Ishikawa (cell line): ENCODE measurements around the gene FOXI1.

ENCODE experiments used
- CEBPB ChIP-seq: IDR thresholded peaks from 2 replicates; pipeline ENCODE4 v1.6.1; 2012
- EGR1 ChIP-seq: IDR thresholded peaks from 2 replicates; pipeline ENCODE4 v1.6.1; 2012
- EP300 ChIP-seq: IDR thresholded peaks from 2 replicates; pipeline ENCODE4 v1.6.1; 2012; ENCODE audit warnings: borderline replicate concordance
- RAD21 ChIP-seq: IDR thresholded peaks from 2 replicates; pipeline ENCODE4 v1.6.1; 2012; ENCODE audit warnings: low read depth
- REST ChIP-seq: IDR thresholded peaks from 2 replicates; pipeline ENCODE4 v1.6.1; 2012; ENCODE audit warnings: low read depth, mild to moderate bottlenecking
- TAF1 ChIP-seq: IDR thresholded peaks from 2 replicates; pipeline ENCODE4 v1.6.1; 2012; ENCODE audit warnings: low read depth, mild to moderate bottlenecking
- TCF12 ChIP-seq: IDR thresholded peaks from 2 replicates; pipeline ENCODE4 v1.6.1; 2012; ENCODE audit warnings: low read depth
- YY1 ChIP-seq: IDR thresholded peaks from 2 replicates; pipeline ENCODE4 v1.6.1; 2012; ENCODE audit warnings: low read depth
- TF ChIP-seq, protein P1 (sequence below): IDR thresholded peaks from 2 replicates; pipeline ENCODE4 v1.6.1; 2012

- TF ChIP-seq, protein P1, sequence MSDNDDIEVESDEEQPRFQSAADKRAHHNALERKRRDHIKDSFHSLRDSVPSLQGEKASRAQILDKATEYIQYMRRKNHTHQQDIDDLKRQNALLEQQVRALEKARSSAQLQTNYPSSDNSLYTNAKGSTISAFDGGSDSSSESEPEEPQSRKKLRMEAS: no peak
- no peak for TF ChIP-seq RAD21
- no peak for TF ChIP-seq EP300
- TF ChIP-seq EGR1: no peak
- TF ChIP-seq REST: no peak
- no peak for TF ChIP-seq TAF1
- TF ChIP-seq YY1: no peak
- TF ChIP-seq CEBPB: no peak
- TF ChIP-seq TCF12: no peak
Observed at GRCh38 chr5:170103447-170103846, 2.2 kb upstream of the FOXI1 start.
